Fibroblast of mammary gland (primary cell): ENCODE measurements around the gene RAI14.
A peak's percentile ranks its signal among the peaks of the same experiment; 100 is the strongest.

Experiments used
- DNase-seq: peaks from one replicate; pipeline ENCODE4 v3.0.0-alpha.2; 2010; ENCODE audit warnings: low read depth
- H3K4me3 ChIP-seq: 2 replicates; pipeline ENCODE4 v1.5.1; 2011; ENCODE audit warnings: low read depth, mild to moderate bottlenecking, low read length, moderate library complexity; ENCODE audit not compliant: control insufficient read depth
- TF ChIP-seq, protein P1 (sequence below): conservative IDR thresholded peaks from 2 replicates; pipeline ENCODE4 v1.5.1; 2011; ENCODE audit warnings: low read depth, low read length, inconsistent platforms; ENCODE audit not compliant: control insufficient read depth, insufficient read depth

Gene RAI14

GRCh38 chr5:34656001-34656699, at the start of gene RAI14:
TSS of gene RAI14 (plus strand) at chr5:34656328. CDS start at chr5:34686920, 30,592 bp downstream.
- TF ChIP-seq, protein P1, sequence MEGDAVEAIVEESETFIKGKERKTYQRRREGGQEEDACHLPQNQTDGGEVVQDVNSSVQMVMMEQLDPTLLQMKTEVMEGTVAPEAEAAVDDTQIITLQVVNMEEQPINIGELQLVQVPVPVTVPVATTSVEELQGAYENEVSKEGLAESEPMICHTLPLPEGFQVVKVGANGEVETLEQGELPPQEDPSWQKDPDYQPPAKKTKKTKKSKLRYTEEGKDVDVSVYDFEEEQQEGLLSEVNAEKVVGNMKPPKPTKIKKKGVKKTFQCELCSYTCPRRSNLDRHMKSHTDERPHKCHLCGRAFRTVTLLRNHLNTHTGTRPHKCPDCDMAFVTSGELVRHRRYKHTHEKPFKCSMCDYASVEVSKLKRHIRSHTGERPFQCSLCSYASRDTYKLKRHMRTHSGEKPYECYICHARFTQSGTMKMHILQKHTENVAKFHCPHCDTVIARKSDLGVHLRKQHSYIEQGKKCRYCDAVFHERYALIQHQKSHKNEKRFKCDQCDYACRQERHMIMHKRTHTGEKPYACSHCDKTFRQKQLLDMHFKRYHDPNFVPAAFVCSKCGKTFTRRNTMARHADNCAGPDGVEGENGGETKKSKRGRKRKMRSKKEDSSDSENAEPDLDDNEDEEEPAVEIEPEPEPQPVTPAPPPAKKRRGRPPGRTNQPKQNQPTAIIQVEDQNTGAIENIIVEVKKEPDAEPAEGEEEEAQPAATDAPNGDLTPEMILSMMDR, result no peak
- peak within 1 kb of the TSS; percentile 79 for H3K4me3 ChIP-seq
- peak; percentile 73 for DNase-seq

DNA sequence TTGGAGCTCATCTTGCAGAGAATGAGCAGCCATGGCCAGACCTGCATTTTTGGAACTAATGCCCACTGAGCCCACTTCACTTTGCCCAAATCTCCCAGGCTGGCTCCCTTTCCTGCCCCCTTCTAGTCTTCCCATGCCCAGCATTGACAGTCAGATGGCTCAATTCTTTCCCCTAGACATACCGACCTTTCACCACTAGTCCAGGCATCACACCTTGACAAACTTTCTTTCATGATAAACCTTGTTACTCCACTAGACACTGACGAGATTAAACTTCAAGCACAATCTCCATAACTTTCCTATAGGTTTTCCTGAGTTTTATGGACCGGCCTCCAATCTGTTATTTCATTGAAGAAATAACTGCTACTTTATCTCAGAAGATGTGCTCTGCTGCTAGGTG, 47.8 kb upstream of the RAI14 start:
- H3K4me3 ChIP-seq, result no peak overlapping the region
- TF ChIP-seq, protein P1, result no peak
- no peak for DNase-seq

DNA sequence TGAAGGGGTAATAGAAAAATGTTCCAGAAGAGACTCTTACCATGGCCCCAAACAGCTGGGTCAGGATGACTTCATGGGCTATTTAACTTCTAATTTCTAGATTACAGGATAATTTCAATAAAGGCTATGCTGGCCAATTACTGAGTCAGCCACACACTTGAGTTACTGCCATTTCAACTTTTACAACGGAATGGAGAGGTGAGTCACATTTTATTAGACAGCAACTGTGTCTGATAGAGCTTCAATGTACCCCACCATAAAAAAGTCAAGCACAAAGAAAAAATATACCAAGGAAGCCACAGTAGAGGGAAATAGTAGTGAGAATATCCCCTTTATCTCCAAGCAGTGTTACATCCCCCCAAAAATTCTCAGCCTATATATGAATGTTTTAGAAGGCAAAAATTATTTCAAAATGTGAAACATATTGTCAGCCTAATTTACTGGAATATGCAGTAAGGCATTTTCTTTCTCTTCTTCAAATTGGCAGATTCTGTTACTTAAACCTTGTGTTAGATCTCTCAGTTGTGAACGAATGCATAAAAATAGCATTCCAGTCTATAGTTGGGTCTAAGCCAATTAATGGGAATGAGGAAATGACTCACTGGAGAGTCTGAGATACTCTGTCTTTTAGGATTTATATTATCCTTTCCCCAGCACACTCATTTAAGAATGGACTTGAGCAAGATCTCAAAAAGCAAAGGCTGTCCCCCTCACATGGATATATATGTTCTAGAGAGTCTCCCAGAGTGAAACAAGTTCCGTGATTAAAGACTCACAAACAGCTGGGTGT, 47.1 kb upstream of the RAI14 start:
- TF ChIP-seq, protein P1, result no peak
- DNase-seq, result peak; percentile 94
- H3K4me3 ChIP-seq, result no peak overlapping the region

DNA sequence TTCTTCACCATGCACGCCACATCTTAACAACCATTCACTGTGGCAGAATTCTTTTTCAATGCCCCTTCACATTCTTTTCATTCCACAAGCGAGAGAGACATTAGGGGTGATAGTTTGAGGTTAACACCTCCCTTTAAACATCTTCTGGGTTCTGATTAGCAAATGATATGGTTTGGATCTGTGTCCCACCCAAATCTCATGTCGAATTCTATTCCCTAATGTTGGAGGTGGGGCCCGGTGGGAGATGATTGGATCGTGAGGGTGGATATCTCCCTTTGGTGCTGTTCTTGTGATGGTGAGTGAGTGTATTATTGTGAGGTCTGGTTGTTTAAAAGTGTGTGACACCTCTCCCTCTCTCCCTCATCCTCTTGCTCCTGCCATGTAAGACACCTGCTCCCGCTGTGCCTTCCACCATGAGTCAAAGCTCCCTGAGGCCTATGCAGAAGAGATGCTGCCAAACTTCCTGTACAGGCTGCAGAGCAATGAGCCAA, 46.1 kb upstream of the RAI14 start:
- no peak for DNase-seq
- H3K4me3 ChIP-seq, result no peak overlapping the region
- TF ChIP-seq, protein P1, result no peak

DNA sequence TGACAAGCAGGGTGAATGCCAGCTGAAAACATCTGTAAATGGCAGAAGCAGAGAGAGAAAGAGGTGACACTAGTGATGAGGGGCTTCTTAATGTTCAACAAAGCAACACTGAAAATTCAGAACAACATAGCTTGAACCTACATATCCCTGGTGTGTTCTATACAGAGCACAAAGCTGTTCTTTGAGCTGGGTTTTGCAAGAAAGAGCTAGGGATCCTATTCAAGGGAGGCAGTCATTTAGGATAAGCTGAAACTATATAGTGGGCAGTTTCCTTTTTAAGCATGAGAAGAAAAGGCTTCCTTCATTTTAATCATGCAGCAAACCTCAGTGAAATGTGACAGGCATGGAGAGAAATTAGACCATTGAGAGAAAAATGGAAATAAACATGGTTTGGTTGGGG, 45.6 kb upstream of the RAI14 start:
- DNase-seq, result no peak
- TF ChIP-seq, protein P1, result no peak
- H3K4me3 ChIP-seq, result no peak overlapping the region

DNA sequence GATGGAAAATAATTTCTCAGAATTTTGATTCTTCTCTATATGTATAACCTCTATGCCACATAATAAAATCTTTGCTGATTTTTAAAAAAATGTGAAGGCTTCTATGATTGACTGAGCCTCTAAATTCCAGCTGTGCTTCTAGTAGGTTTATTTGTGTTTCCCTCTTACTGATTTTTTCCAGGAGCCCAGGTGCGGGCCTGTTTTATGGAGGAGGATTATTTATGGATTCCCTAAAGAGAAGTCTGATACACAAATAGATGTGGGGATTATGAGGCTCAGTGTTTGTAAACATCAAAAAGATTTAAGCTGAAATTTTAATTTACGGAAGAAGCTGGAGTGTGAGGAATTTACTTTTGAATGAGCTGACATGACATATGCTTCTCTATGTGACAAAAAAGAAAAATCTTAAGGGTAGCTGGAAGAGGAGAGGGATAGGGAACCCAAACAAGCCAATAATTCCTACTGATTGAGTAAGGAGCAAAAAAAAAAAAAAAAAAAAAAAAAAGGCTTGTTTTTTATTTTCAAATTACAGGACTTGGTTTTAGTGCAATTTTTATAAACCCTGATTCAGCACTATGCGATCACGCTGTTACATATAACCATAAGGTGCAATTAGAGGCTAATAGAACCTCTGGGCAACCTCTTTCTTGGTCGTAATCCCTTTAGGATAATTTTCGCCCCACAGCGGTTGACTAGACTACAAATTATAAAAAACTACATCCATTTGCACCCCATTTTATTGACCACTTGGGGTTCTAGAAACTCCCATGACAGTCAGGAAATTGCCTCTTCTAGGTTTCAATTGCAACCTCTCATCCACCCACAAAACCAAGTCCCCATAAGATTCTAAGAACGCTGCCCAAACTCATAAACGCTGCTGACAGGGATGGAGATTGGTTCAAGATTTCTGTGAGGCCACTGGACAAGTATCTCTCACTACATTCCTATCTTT, 44.4 kb upstream of the RAI14 start:
- H3K4me3 ChIP-seq, result no peak overlapping the region
- TF ChIP-seq, protein P1, result no peak
- DNase-seq, result peak; percentile 36
